DMS53 (cell line): ENCODE data around the gene DRGX.

ENCODE experiments used
- DNase-seq: peaks from one replicate; lab custom pipeline; 2025; lab: John Stamatoyannopoulos, UW

Gene DRGX

DNA sequence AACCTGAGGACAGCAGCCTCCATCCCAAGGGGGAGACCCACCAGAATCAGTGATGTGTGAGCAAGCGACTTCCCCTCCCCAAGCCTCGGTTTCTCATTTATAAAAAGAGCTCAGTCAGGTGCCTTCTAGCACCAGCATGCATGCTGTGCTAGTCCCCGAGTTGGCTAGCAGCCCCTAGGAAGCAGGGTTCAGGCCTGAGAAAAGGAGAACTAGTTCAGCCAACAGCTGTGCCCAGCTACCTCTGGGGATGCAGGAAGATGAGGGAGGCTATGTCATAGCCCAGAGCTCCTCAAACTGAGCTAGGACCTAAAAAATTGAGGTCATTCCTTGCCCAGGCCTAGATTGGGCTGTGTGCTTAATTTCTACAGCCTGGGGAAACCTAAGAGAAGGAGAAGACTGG is 13.7 kb downstream of the DRGX start:
- DNase-seq = no peak

- DNase-seq = no peak
Measured at GRCh38 chr10:49381111-49381900, 14.6 kb downstream of the DRGX start.

- DNase-seq = peak; percentile 51
Measured at GRCh38 chr10:49379596-49380410, 16.1 kb downstream of the DRGX start.

GRCh38 chr10:49377256-49377655 is 18.6 kb downstream of the DRGX start:
- no peak for DNase-seq

GRCh38 chr10:49375611-49376010 is 20.3 kb downstream of the DRGX start:
- no peak for DNase-seq

DNA sequence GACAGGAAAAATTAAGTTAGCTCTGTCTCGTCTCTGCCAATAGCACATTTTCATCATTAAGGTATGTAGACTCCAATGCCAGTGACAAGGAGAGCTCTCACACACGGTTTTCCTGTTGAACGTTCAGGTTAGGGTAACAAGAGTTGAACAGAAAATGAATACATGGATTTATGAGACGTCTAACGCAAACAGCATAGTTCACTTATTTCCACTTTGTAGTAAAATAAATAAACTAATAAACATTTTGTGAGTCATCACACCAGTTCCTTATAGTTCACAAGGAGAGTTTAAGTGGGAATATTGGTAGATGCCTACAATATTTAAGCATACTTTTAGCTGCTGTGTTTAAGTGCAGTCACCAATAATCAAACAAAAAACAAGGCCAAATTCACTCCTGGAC is 21.1 kb downstream of the DRGX start:
- no peak for DNase-seq

- DNase-seq = no peak
Measured at GRCh38 chr10:49373361-49373760, 22.5 kb downstream of the DRGX start.

DNA sequence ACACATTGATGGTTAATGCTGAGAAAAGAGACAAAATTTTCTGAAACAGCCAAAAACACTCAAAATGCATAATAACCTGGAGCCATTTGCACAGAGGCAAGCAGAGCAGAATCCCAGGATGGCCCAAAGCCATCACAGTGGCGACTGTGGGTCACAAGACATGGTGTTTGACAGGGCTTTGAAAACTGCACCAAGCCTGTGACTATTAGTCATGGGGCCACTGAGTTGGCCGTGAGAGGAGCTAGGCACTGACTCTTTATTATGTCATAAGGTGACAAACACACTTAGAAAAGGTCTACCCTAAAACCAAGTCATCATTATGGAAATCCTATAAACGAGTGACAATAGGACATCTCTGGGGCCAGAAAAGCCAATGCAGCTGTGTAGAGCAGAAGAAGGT is 23.9 kb downstream of the DRGX start:
- no peak for DNase-seq

DNA sequence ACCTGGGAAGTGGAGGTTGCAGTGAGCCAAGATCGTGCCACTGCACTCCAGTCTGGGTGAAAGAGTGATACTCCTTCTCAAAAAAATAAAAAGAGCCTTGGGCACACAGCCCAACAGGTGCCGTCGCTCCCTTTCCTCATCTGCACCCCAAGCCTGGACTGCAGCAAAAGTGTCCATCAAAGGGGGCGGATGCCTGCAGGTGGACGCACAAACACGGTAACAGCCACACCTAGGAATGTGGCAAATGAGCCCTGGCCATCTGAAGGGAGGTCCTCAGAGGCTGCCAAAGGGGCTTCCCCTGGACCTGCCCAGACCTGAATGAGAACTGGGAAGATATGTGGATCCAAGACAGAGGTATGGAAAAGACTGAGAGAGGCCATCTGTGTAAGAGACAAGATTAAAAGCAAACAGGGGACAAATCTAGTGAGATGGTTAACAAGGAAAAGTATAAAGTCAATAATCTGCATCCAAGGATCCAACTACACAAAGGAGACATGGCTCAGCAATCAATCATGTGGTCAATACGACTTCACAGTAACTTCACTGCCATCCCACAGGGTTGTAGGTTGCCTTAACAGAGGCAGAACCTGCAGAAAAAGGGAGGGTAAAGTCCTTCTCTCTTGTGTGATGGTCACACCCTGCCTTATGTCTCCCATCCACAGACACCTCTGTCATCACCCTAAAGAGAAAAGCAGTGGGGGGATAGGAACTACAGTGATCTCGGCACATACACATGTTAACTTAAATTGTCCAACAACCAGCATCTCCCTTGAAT is 25.4 kb downstream of the DRGX start:
- DNase-seq = no peak

GRCh38 chr10:49369216-49370162 is 26.4 kb downstream of the DRGX start:
- no peak for DNase-seq

DNA sequence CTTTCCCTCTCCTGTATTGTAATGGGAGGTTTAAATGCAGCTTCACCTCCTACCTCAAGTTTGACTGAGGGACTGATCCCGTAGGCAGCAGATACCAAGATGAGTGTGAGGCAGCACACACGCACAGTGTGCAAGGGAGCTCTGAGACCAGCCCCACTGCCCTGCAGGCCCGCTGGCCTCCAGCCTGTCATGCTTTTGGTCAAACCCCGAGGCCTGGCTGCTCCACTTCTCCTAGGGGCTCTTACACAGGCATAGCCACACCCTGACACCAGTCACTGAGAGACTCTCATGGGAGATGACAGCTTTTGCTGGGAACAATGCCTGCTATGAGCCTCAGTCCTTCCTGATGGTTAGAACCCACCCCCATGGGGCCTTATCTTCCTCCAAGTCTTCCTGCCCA is 27.6 kb downstream of the DRGX start:
- no peak for DNase-seq

DNA sequence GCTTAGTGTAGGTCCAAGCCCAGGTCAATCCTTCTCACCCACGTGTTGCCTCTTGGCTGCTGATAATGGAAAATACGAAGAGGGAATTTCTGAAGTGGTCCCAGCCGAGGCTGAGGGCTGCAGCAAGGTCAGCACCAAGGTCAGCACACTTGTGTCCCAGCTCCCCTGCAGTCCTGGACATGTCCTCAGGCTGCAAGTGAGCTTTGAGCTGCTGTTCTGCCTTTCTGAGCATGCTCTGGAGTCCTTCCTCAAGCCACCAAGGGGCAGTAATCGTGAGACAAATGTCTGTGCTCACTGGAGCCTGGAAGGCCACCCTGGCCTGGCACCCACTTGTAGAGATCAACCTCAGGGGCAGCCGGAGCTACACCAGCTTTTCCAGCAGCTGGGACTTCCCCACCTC is 28.3 kb downstream of the DRGX start:
- DNase-seq = no peak

- DNase-seq = no peak
Measured at GRCh38 chr10:49366460-49366859, 29.4 kb downstream of the DRGX start.

DNA sequence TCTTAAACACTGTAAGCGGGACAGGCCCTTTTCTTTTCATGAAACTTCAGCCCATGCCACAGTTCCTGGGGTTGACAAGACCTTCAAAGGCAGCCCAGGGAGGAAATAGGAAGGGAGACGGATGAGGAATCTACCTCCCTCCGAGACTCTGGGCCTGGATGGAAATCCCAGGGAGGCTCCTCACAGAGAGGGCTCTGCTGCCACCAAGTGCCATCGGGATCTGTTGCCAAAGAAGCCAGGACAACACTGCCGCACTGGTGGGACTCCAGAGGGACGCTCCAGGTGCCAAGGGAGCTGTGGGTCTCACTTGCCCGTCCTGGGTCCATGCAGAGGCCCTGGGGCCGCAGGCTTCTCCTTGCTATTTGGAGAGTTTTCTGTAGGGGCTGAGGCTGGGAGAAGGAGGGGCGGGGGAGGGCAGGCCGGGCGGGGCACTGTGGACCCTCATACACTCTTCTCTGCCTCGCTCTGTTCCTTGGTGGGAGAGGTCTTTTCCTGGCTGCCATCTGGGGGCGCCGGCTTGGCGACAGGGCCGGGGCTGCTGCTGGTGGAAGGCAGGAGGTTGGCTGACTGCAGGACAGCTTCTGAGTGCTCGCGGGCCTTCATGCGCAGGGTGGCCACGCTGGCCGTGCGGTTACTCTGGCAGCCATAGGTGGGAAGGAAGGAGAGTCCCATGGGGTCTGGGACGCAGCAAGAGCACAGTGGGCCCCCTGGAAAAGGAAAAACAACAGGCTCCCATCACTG is 30.0 kb downstream of the DRGX start:
- DNase-seq = peak; percentile 7

DNA sequence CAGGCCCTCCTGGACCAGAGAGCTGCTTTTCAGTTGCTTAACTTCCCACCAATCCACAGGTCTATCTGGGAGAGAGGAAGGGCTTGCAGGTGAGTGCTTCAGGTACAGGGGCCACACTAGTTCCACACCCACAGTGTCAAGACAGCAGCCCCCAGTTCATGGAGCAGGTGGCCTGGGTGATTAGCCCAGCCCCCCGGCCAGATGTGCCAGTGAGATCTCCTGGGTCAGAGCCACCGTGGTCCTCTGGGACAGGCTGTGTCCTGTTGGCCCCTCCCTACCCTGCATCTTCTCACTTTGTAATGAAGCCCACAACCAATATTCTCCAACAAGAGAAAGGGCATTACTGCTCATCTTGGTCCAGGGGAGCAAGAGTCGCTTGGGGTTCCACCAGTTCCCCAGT is 30.6 kb downstream of the DRGX start:
- DNase-seq = no peak

- no peak for DNase-seq
Measured at GRCh38 chr10:49364747-49365146, 31.1 kb downstream of the DRGX start.

DNA sequence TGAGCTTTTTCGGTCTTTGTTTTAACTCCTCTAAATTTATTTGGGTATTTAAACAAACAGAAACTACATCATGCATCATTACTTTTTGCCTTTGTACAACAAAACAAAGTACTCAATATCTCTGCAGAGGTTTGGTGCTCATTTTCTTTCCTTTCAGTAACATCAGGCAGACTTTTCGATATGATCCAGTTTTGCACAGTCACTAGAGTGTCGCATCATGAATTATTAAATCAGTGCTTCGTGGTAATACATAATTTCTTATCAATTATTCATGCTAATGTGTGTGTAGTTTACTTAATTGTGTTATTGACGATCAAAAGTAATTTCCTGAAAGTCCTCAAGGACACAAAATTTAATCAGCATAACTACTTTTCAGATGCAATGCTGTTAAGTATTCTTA is 31.8 kb downstream of the DRGX start:
- no peak for DNase-seq

- DNase-seq = no peak
Measured at GRCh38 chr10:49363309-49364031, 32.4 kb downstream of the DRGX start.

- DNase-seq = peak; percentile 71
Measured at GRCh38 chr10:49362596-49363260, 33.2 kb downstream of the DRGX start.
